Stimulated activated CD8-positive, alpha-beta memory T cell treated with anti-CD3 and anti-CD28 coated beads, Interleukin-4, amount 100 ng/mL, for 4 hours (primary cell): ENCODE results near the gene PER3.

Experiments
- DNase-seq, 2 donors: peaks; one replicate each; pipeline ENCODE4 v3.0.0-alpha.2; 2020; ENCODE audit warnings: low read depth in 2 of 2, low spot score in 1 of 2

The PER3 gene

DNA sequence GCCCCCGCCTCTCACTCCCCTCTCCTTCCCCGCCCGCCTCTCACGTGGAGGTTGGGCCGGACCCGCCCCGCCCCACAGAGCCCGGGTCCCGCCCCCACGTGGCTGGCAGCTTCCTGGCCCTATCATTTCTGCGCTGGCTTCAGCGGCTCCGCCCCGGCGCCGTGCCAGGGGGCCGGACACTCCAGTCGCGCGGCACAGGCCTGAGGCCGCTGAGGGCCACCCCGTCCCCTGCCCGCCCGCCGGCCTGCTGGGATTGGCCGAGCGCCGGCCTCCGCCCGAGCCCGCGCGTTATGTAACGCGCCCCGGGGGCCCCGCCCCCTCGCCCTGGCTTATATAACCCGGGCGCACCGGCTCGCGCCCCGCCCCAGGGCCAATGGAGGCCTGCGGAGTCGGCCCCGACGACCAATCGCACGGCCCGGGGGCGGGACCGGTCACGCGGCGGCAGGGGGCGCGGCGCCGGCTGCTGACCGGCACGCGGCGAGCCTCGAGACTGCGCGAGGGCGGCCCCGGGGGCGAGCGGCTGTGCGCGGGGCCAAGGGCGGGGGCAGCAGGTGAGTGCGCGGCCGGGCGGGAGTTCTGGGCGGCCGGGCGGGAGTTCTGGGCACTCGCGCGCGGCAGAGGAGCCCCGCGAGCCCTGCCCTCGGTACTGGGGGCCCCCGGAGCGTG, at the start of gene PER3:
PER3 (plus strand) TSS at position 466 of the 666 bp plus-strand sequence. CDS start 587 bp downstream, outside the sequence.
- DNase-seq: peak; percentile 75 to 81

DNA sequence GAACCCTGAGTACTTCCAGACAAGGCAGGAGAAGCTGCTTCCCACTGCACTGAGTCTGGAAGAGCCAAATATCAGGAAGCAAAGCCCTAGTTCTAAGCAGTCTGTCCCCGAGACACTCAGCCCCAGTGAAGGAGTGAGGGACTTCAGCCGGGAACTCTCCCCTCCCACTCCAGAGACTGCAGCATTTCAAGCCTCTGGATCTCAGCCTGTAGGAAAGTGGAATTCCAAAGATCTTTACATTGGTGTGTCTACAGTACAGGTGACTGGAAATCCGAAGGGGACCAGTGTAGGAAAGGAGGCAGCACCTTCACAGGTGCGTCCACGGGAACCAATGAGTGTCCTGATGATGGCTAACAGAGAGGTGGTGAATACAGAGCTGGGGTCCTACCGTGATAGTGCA, 46.0 kb upstream of the PER3 start:
- DNase-seq: no peak

DNA sequence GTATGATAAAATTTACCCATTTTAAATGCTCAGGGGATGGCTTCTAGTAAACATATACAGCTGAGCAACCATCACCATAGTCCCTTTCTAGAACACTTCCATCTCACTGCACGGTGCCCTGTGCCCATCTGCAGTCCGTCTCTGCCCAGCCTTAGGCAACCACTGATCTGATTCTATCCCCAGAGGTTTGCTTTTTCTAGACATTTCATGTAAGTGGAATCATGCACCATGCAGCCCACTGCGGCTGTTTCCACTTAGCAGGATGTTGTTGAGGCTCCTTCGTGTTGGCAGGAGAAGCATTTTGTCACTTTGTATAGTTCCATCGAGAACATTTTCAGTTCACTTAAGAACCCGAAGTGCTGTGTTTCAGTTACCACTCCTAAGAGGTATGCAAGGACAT, 40.7 kb upstream of the PER3 start:
- no peak for DNase-seq

DNA sequence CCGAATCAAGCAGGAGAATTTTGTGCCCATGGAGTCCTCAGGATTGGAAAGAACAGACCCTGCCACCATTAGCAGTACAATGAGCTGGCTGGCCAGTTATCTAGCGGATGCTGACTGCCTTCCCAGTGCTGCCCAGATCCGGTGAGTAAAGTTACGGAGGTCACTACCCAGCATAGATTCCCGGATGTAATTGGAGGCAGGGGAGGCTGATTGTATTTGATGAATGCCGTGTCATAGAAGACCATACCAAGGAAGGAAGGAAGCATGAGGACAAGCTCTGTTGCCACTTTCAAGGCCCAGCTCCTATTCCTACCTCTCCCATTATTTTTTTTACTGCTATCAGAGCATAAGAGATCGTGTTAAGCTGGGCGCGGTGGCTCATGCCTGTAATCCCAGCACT, 39.2 kb upstream of the PER3 start:
- DNase-seq: no peak

DNA sequence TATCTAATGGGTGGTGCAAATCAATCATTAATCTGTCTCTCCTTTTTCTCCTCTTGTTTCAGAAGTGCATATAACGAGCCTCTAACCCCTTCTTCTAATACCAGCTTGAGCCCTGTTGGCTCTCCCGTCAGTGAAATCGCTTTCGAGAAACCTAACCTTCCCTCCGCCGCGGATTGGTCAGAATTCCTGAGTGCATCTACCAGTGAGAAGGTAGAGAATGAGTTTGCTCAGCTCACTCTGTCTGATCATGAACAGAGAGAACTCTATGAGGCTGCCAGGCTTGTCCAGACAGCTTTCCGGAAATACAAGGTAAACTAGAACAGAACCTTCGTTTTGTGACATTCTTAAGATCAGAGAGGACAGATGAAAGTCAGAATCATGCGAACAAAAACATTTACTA, 38.3 kb upstream of the PER3 start:
- no peak for DNase-seq

DNA sequence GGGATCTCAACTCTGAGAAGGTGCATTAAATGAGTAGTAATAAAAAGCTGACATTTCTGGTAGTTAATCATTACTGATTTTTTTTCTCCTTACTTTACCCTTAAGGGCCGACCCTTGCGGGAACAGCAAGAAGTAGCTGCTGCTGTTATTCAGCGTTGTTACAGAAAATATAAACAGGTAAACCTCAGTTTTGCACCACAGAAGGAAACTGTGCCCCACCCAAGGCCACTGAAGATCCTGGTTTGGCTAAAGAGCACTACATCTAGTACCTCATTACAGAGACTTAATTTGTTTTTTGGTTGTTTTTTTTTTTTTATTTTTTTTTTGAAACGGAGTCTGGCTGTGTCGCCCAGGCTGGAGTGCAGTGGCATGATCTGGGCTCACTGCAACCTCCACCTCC, 36.5 kb upstream of the PER3 start:
- DNase-seq: no peak

DNA sequence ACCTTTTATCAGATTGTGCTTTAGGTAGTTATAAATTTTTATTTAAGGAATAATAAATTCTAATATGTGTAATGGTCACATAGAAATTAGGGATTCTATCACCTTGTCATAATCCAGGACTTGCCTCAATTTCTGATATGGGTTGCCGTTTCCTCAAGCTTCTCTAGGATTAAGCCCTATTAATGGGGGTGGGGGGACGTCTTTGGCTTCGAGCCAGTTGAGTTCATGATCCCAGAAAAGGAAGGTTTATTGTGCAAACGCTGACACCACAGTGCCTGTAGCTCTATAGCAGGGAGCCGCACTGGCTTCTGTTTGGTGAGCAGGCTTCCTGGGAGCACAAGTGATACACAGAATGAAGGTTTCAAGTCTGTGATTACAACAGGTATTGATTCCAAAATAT, 35.0 kb upstream of the PER3 start:
- DNase-seq: no peak

DNA sequence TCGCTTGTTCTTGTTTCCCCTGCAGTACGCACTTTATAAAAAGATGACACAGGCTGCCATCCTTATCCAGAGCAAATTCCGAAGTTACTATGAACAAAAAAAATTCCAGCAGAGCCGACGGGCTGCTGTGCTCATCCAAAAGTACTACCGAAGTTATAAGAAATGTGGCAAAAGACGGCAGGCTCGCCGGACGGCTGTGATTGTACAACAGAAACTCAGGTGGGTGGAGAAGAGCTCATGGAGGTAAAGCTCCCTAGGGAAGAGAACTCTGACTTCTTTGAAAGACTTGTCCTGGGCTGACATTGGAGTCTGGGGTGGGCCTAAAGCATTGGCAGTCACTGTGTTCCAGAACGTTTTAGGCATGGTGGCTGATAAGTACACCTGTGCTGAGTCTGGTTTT, 32.9 kb upstream of the PER3 start:
- DNase-seq: no peak

DNA sequence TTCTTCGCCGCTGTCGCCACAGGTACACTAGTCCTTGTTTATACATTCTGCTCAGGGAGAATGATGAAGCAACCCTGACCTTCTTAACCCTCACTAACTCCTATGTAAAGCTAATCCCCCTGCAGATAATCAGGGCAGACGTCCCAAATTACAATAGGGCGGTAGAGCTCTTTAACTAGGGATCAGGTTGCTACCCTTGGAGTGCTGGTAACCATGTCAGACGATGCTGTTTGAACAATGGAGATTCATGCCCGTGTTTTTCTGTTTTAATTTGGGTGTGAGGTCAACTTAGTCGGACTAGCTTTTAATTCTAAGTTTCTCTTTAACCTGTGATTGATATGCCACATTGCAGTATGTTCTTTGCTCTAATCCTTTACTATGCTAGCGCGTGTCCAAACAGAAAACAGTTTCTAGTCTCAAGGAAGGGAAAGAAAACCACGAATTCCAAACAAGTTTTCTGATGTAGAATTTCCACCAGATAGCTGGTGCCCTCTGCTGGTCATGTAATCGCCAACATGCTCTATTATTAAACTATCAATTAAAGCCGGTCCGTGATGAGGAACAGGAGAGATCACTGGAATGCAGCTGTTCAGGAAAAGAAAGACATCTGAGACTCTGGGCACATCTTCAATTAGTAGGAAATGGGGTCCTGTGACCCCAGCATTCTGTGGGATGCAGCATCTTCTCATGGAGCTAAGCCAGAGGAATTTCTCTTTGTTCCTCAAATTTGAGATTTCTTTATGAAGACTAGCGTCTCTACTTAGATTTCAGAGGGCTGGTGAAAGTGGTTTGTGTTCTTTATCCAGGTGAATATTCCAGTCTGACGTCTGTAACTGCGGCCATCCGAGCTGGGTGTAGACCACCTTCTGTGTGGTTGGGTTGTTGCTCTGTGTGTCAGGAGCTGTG, 31.3 kb upstream of the PER3 start:
- peak in 1 of 2 donors; percentile 24 for DNase-seq

DNA sequence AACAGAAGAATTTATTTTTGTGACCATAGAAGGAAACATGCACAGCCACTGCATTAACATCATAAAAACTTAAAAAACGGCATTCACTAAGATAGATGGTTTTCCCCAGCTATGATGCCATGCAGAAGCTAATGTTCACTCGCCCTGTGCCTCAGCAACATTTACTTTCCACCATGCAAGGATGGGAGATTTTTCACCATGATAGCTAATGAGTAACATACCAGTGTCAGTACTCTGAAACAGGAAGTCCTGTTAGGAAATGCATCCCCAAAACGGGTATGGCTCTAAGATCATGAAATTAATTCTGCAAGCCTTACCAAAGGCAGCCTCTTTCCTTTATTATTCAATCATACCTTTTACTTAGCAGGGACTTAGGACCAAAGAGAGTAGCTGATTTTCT, 30.4 kb upstream of the PER3 start:
- no peak for DNase-seq

DNA sequence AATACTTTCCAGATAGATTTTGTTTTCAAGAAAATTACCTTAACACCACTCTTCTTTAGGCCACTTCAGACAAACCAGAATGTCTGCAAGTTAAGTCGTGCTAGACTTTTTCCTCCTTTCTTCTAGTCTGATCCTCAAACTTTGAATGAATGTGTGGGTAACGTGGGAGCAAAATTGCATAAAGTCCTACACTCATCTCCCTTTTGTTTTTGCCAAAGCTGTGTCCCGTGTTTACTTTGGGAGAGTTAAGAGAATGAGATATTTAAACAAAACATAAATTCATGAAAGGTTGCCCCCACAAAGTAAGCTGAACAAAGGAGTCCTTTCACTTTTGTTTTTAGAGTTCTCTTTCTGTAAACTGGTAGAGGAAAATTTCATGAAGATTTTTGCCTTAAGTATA, 29.9 kb upstream of the PER3 start:
- DNase-seq: no peak

DNA sequence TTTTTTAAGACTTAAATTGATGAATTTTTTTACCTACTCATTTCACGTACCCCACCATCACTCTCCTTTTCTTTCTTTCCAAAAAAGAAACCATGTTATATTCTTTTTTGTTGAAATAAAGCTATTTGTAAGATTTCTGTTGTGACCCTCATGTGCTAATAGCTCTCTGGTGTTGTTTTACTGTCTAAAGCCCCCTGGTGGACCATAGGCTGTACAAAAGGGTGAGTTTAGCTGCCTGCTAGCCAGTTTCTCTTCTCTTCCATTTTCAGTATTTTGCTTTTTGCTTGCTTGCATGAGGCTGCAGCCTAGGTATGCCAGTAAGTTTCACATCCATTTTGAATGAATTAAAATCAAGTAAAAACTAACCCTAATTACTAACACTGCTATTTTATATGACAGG, 28.6 kb upstream of the PER3 start:
- DNase-seq: no peak

DNA sequence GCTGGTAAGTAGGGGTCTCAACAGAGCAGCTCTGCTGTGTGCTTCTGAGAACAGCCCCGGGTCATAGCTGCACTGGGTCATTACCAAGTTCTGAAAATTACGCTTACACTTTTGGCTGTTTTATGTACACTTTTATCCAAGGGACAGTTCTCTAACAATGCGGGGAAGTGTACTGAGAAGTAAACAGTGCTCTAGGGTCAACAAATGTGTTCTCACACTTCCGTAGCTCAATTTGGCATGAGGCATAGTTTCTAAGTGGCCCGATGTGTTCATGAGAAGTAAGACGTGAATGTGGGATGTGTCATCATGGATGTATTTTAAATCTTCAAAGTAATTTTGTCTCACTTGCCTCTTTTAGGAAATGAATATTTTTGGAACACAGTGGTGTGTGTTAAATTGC, 23.8 kb upstream of the PER3 start:
- no peak for DNase-seq

DNA sequence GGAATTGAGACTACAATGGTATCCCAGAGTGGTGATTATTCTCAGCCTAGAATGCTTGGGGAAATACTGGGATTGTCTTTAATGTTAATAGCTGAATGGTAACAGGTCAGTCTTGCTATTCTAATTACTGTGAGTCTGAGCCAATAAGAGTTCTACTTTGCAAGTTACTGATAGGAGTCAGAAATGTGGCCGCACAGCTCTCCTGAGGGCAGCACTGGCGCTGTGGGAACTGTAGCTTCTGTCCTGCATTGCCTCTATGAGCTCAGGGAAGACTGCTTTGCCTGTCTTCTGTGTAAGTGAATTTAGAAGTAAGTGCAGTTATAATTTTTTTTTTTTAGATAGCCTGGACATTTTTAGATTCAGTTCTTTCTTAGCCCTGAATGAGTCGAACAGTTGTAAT, 23.0 kb upstream of the PER3 start:
- no peak for DNase-seq

DNA sequence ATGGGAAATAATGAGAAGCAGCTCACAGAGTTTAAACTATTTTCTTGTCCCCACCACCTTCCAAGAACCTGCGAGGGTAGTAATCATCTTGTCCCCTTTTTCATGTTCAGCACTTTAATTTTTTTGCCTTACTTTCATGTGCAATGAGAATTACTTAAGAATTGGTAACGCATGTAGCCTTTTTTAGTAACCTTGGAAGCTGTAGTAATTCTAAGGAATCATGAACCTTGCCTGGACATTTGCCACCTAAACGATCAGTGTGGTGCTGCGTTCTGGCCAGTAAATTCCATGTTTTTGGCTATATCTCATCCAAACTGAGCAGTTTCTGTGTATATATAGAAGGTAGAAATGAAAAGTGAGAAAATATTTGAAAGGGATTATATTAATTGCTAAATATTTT, 16.9 kb upstream of the PER3 start:
- DNase-seq: no peak

DNA sequence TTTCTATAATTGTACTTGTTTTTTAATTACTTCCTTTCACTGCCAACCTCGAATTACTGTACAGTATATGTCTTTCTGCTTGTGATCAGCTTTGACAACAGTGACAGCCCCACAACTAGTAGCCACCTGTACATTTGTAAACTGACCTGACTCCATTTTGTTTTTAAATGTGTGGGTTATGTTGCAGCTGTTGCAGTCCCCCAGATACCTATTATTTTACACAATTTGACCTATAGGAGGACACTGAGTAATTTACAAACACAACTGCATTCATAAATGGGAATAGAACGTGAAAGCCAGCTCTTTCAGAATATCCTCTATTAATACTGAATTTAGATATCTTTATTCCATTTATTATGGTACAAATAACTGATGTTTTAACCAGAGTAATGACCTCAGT, 15.5 kb upstream of the PER3 start:
- no peak for DNase-seq

DNA sequence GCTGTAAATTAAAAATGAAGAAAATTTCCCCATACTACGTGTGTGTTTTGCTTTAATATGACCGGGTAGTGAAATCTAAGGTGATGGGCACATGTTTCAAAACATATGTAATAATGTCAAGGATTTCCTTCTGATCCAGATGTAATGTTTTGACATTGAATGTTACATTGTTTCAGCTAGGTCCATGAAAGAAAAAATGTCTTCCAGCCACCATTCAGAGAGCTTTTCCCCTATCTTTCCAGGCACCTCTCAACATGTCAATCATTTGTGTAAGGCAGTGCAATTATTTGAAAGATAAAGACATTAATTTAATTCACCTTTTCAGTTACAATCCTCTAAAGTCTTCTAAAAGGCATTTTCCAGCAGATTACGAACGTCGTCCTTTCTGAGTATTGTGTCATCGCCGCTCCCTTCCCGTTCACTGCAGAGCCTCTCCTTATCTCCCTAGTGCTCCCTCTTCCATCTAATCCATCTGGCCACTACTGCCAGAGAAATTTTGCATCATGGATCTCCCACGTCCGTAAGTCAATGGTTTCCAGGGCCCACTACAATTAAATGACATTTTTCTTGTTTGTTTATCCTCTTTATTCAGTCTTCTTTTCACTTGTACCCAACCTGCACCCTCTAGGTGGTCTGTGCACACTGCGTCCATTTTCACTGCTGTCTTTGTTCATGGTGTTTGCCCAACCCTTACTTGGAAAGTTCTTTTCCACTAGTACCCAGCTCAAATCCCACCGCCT, 14.2 kb upstream of the PER3 start:
- no peak for DNase-seq

DNA sequence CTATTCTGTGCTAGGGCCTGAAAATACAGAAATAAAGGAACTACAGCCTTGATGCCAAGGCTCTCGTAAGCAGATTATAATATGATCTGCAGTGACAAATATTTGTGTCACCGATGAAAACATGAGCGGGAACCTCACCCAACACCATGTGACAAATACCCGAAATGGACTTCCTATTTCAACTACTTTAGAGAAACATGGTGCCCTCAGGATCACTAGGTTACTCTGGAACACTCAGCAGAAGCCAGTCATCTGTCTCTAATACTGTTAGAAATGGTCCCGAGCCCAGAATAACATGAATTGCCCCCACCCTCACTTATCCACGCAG, 13.5 kb upstream of the PER3 start:
- DNase-seq: no peak

DNA sequence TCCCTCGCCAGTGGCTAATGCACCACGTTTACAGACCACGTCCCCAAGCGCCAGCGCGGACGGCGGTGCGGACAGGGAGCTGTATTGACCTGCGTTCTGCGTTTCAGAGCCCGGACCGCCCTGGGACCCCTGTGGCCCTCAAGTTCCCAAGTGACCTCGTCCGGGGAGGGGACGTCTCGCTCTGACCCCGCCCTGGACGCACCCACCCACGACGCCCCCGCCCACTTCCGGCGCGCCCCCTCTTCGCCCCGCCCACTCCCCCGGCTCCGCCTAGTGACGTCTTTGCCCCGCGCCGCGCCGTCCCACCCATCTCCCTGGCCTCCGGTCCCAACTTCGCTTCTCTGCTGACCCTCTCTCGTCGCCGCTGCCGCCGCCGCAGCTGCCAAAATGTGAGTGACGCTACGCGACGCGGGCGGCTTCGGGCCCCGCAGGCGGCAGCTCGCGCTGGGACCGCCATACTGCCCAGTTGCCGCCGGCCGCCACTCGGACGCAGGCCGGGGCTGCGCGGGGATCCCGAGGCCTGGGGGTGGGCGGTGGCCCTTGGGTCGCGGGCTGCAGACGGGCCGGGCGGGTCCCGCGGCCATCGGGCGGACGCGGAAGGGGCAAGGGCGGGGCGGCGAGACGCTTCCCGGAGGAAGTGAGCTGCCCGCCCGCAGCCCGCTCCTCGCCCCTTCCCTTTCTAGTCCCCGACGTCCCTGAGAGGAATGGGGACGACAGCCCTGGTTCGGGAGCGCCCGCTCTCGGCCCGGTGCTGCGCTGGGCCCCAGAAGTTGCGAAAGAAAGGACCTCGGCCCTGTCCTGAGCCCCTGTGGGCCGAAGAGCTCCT, 12.9 kb upstream of the PER3 start, which contains the start of gene VAMP3:
VAMP3 (plus strand) TSS at position 300 of the 826 bp plus-strand sequence; CDS start at position 388, 88 bp downstream.
- DNase-seq: peak; percentile 77 to 78

DNA sequence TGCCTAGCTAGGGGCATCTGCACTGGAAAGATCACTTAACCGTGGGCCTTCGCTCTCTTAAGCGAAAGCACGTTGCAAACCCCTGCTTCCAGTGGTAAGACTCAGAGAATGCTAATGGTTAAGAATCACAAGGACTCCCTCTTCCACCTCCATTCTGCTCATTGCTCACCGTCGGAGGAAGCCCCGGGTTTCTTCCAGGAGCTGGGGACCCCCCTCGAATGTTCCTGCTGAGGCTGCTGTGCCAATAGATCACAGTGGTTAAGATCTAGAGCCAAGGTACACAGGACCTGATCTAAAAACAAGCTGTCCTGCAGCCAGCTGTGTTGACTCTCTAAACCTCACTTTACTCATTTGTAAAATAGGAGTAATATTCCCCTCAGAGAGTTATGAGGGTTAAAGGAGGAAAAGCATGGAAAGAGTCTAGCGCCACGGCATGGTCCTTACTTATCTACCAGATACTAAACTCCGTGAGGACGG, 12.2 kb upstream of the PER3 start:
- DNase-seq: no peak

DNA sequence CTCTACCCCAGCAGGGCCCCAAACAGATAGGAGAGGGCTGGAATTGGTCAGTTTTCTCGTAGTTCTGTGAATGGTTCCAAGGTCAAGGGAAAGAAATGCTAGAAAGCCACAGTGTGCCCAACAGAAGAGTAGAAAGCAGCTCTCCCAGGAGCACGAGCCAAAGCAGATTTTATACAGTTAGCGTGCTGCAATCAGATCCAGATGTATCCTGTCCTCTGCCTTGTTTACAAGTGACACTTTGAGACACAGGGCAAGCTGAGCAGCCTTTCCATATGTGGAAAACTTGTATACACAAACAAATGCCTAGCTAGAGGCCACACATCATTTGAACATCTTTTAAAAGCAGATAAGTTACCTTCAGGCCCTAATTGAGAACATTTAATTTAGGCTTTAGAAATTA, 6.5 kb upstream of the PER3 start:
- no peak for DNase-seq
